ENCODE data around the gene CEP83.

The CEP83 gene

DNA sequence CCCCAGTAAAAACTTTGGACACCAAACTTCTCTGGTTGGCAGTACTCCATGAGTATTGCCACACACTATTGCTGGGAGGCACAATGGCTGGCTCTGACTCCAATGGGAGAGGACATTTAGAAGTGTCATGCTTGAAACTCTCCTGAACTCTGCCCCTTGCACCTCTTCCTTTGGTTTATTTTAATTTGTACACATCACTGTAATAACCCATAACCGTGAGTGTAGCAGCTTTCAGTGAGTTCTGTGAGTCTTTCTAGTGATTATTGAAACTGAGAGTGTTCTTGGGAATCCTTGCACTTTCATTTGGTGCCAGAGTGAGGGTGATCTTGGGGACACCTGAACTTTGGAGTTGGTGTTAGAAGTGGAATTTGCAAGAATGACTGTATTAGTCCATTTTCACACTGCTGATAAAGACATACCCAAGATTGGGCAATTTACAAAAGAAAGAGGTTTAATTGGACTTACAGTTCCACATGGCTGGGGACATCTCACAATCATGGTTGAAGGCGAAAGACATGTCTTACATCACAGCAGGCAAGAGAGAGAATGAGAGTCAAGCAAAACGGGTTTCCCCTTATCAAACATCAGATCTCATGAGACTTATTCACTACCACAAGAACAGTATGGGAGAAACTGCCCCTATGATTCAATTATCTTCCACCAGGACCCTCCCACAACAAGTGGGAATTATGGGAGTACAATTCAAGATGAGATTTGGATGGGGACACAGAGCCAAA is 41.3 kb upstream of the CEP83 start:
- DNase-seq (ENCODE audit: low spot score), result no peak
- in situ Hi-C loops (cut with MboI; ENCODE audit: low sequenced_read_pairs, unreplicated experiment), result no loop called here
- no peak for TF ChIP-seq CTCF (IDR thresholded peaks at IDR 0.05; ENCODE audit: borderline replicate concordance, control extremely low read depth, extremely low read depth, insufficient read depth, missing control alignments)

- in situ Hi-C loops (cut with MboI; ENCODE audit: low sequenced_read_pairs, unreplicated experiment), result no loop called here
- TF ChIP-seq CTCF (IDR thresholded peaks at IDR 0.05; ENCODE audit: borderline replicate concordance, control extremely low read depth, extremely low read depth, insufficient read depth, missing control alignments), result no peak
- no peak for DNase-seq (ENCODE audit: low spot score)
Measured at GRCh38 chr12:94498698-94499097, 39.0 kb upstream of the CEP83 start.

DNA sequence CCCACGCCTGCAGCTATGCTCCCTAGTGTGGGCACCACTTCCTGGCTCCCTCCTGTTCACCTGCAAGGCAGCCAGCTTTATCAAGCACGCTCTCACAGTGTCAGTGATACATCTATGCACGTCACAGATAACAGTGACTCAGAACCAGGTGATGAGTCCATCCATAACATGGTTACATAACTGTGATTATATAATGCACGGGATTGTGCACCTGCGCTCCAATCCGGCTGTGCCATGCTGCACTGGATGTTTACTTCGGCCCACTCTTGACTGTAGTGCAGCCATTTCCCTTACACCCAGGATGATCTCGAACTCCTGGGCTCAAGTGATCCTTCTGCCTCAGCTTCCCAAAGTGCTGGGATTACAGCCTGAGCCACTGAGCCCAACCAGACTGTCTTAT is 38.4 kb upstream of the CEP83 start:
- in situ Hi-C loops (cut with MboI; ENCODE audit: low sequenced_read_pairs, unreplicated experiment), result no loop called here
- no peak for DNase-seq (ENCODE audit: low spot score)
- no peak for TF ChIP-seq CTCF (IDR thresholded peaks at IDR 0.05; ENCODE audit: borderline replicate concordance, control extremely low read depth, extremely low read depth, insufficient read depth, missing control alignments)

DNA sequence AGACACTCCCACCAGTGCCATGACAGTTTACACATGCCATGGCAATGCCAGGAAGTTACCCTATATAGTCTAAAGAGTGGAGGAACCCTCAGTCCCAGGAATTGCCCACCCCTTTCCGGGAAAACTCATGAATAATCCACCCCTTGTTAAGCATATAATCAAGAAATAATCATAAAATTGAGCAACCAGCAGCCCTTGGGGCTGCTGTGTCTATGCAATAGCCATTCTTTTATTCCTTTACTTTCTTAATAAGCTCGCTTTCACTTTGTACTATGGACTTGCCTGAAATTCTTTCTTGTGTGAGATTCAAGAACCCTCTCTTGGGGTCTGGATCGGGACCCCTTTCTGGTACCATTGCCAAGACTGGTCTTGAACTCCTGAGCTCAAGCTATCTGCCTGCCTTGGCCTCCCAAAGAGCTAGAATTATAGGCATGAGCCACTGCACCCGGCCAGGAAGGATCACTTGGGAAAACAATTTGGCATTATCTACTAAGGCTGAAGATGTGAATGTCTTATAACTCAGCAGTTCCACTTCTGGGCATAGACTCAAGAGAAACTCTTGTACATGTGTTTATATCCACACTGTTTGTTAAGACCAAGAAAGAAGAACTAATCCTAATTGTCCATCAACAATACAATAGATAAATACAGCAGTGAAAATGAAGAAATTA is 35.9 kb upstream of the CEP83 start:
- DNase-seq (ENCODE audit: low spot score), result no peak
- TF ChIP-seq CTCF (IDR thresholded peaks at IDR 0.05; ENCODE audit: borderline replicate concordance, control extremely low read depth, extremely low read depth, insufficient read depth, missing control alignments), result no peak
- in situ Hi-C loops (cut with MboI; ENCODE audit: low sequenced_read_pairs, unreplicated experiment), result no loop called here

- no peak for TF ChIP-seq CTCF (IDR thresholded peaks at IDR 0.05; ENCODE audit: borderline replicate concordance, control extremely low read depth, extremely low read depth, insufficient read depth, missing control alignments)
- in situ Hi-C loops (cut with MboI; ENCODE audit: low sequenced_read_pairs, unreplicated experiment), result no loop called here
- no peak for DNase-seq (ENCODE audit: low spot score)
Measured at GRCh38 chr12:94491489-94491888, 31.8 kb upstream of the CEP83 start.

- TF ChIP-seq CTCF (IDR thresholded peaks at IDR 0.05; ENCODE audit: borderline replicate concordance, control extremely low read depth, extremely low read depth, insufficient read depth, missing control alignments), result no peak
- peak; percentile 64 for DNase-seq (ENCODE audit: low spot score)
- in situ Hi-C loops (cut with MboI; ENCODE audit: low sequenced_read_pairs, unreplicated experiment), result no loop called here
Measured at GRCh38 chr12:94488463-94488862, 28.8 kb upstream of the CEP83 start.
